NCI-H146 (cell line): ENCODE results near the gene VWA5B1.

Experiments used
- DNase-seq: peaks from one replicate; lab custom pipeline; 2025; lab: John Stamatoyannopoulos, UW

VWA5B1 gene

GRCh38 chr1:20347699-20348098 lies 57.0 kb downstream of the VWA5B1 start:
- no peak for DNase-seq

DNA sequence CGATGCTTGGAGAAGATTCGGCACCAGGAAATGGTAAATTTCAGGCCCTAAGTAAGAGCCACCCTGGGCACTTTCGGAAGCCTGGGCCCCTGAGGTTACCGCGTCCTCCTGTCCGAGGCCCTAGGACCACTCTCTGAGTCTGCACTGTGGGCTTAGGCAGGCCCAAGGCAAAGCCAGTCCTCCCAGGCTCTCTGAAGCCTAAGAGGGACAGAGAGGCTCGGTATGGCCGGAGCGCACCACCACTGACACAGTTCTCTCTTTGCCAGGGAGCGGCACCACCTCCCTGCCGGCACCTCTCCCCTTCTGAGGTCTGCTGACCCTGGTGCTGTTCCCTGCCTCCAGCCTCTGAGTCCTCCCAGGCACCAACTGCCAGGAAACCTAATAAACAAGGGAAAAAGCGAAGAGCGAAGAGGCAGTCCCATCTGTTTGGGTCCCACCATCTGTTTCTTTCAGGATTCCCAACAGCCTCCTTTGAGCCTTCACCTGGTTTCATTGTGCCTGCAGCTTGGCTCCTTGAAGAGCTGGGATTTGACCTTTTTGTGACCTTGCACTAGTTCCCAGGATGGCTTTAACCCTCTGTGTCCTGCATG lies 57.7 kb downstream of the VWA5B1 start:
- DNase-seq: no peak

DNA sequence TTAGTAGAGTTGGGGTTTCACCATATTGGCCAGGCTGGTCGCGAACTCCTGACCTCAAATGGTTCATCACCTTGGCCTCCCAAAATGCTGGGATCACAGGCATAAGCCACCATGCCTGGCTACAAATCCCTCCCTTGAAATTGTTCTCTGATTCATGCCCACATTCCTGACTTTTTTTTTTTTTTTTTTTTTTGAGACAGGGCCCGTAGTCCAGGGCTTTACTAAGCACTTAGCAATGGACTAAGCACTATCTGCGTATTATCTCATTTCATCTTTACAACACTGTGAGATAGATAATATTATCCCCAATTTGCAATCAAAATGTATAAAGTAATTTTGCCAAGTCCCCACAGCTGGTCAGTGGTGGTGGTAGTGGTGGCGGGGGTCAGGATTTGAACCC lies 58.9 kb downstream of the VWA5B1 start:
- no peak for DNase-seq

- no peak for DNase-seq
Measured at GRCh38 chr1:20349971-20350370, 59.3 kb downstream of the VWA5B1 start.

- no peak for DNase-seq
Measured at GRCh38 chr1:20350421-20350820, 59.7 kb downstream of the VWA5B1 start.

- DNase-seq: no peak
Measured at GRCh38 chr1:20351911-20352701, 61.4 kb downstream of the VWA5B1 start.

DNA sequence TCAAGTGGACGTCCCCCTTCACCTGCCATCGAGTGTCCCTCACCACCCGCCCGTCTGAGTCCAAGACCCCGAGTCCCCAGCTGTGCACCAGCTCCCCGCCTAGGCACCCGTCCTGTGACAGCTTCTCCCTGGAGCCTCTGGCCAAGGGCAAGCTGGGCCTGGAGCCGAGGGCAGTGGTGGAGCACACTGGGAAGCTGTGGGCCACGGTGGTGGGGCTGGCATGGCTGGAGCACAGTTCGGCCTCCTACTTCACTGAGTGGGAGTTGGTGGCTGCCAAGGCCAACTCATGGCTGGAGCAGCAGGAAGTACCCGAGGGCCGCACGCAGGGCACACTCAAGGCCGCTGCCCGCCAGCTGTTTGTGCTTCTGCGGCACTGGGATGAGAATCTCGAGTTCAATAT lies 63.2 kb downstream of the VWA5B1 start:
- DNase-seq: no peak

GRCh38 chr1:20354610-20355009 lies 63.9 kb downstream of the VWA5B1 start:
- DNase-seq: no peak

DNA sequence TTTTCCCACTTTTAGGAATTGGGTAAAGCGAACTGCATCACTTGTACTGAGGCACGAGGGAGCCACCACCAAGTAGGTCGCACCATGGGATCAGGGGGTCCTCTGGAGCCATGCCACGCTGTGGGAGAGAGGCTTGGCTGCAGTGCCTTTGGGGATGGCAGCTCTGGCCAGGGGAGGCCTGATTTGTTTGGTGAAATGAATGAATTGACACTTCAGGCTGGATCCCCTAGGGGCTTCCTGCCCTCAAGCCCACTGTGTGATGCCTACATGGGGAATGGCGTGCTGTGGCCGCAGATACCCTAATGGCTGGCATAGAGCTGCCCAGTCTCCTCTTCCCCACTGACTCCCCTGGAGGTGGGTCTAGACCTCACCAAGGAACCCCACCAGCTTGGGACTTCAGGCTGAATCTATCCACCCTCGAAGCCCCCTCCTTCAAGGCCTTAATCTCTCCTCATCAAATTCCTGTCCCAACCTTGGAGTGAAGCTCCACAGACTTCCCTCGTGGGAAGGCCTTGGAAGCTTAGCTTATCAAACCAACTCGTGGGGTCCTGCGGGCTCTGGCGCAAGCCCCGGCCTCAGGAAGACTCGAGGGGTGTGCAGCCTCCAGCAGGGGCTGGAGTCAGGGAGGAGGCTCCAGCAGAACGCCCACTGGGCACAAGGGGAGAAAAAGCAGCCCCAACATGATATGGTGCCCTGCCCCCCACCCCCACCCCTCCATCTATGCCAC lies 64.6 kb downstream of the VWA5B1 start:
- no peak for DNase-seq

GRCh38 chr1:20355828-20356735 lies 65.4 kb downstream of the VWA5B1 start:
- no peak for DNase-seq

- no peak for DNase-seq
Measured at GRCh38 chr1:20356850-20357459, 66.3 kb downstream of the VWA5B1 start.

DNA sequence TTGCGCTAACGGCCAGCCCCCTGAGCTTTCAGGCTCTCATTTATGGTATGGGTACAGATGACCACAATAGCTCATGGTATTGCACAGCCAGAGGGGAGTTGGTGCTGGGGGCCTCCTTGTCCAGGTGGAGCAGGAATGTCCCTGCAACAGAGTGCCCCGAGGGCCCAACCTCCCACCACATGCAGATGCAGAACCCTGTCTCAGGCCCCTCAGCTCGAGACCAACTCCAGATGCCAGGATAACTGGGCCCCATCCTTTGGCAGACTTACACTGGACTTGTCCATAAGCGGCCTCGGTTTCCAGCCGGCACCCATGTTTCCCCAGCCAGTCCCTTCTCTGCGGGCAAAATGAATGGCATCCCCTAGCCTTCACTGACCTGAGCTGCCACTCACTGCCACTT lies 67.1 kb downstream of the VWA5B1 start:
- DNase-seq: no peak

GRCh38 chr1:20358761-20359263 lies 68.1 kb downstream of the VWA5B1 start:
- DNase-seq: no peak

DNA sequence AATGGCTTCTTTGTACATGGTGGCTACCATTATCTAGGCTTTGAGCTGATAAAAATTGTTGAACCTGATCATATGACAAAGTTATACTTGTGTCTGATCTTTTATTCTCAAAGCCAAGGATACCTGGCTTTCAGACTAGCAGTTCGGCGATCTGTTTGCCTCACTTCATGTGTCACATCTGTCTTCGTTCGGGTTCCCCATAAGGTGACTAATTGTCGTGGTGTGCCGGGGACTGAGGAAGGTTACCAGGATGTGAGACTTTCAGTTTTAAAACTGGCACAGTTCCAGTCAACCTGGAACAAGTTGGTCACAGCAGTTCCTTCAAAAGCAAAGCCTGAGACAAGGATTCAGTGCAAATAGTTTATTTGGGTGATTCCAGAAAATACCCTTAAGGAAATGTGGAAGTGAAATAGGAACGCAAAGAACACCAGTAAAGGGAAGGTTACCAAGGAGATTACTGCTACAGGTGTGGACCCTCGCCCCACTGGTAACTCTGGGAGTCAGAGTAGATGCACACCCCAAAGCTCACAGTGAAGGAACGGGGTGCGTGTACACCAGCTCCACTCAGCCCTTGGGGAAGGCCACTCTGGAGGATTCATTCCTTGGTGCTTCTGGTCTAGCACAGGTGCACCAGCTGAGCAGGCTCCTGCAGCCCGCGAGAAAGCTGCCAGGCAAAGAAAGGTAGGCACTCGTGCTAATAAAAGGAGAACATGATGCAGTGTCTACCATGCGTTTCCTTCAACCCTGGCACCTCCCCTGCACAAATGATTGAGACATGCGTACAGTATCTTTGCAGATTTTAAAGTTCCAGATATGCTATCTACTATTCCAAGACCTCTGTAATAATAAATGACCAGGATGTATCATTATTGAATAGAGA lies 69.0 kb downstream of the VWA5B1 start:
- no peak for DNase-seq

GRCh38 chr1:20361401-20361800 lies 70.7 kb downstream of the VWA5B1 start:
- no peak for DNase-seq

- DNase-seq: no peak
Measured at GRCh38 chr1:20361805-20362381, 71.2 kb downstream of the VWA5B1 start.

DNA sequence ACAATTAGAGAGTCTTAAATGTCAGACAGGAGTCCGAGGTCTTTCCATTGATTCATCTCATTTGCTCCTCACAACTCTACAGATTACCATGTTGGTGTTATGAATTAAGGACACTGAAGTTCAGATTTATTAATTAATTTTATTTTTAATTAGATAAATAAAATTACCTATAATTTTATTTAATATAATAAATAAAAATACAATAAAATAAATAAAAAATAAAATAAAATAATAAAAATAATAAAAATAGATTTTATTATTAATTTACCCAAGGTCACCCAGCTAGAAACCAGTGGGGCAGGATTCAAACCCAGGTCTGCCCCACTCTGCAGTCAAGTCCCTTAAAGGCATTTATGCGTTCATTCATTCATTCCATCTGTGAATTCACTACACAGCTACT lies 72.2 kb downstream of the VWA5B1 start:
- DNase-seq: no peak

DNA sequence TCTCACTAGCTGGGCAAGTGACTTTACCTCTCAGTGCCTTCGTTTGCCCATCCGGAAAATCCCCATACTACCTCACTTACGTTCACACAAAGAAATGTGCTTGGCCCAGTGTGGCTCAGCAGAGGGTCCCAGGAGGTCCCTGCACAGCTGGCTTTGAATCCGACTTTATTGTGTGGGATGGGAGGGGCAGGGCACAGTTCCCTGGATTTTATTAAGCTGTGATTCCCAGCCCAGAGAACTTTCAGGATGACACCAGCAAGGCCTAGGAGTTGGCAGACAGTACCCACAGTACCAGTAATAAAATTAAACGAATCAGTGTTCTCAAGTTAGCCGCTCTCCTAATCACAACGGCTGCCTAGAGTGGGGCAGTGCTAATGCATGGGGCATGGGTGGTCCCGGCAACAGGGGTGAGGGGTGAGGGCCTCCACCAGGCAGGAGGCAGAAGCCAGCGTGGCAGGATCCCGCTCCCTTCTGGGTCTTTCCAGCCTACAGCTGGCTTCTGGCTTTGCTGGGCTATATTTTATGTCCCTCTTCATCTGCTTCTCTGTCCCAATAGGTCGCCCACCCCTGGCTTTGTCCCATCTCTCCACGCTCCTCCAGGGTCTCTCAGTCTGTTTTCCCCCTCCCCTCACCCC lies 74.9 kb downstream of the VWA5B1 start:
- no peak for DNase-seq

- no peak for DNase-seq
Measured at GRCh38 chr1:20366056-20366462, 75.4 kb downstream of the VWA5B1 start.
